HFFc6 (cell line): ENCODE measurements around the gene TMEM120B. TPM values are rescaled to one million over a fixed set of nuclear protein-coding genes. Genes with fewer than 3 reads are reported as not detected.

Experiments
- DNase-seq: peaks from one replicate; pipeline ENCODE4 v3.0.0-alpha.2; 2018
- H3K27ac Mint-ChIP-seq: 2 replicates; pipeline ENCODE4 v1.8.0; 2020; ENCODE audit warnings: mild to moderate bottlenecking, mixed read lengths
- H3K27me3 Mint-ChIP-seq: 2 replicates; pipeline ENCODE4 v1.8.0; 2021; ENCODE audit warnings: mild to moderate bottlenecking, moderate library complexity, mixed read lengths; ENCODE audit not compliant: insufficient read depth
- H3K36me3 Mint-ChIP-seq: 2 replicates; pipeline ENCODE4 v1.8.0; 2021; ENCODE audit warnings: low read depth, mixed read lengths
- H3K4me1 Mint-ChIP-seq: 2 replicates; pipeline ENCODE4 v1.8.0; 2020; ENCODE audit warnings: low read depth, mixed read lengths
- H3K4me3 Mint-ChIP-seq: 2 replicates; pipeline ENCODE4 v1.8.0; 2020; ENCODE audit warnings: mild to moderate bottlenecking, moderate library complexity, mixed read lengths
- H3K9me3 Mint-ChIP-seq: 2 replicates; pipeline ENCODE4 v1.8.0; 2020; ENCODE audit warnings: mild to moderate bottlenecking, mixed read lengths
- total RNA-seq, 6 experiments: library from RNA; stranded (reverse); fragmentation: NEBNext Ultra II Directional; extraction: Animal tissue kit (Norgen Biotek cat#: 25700); gene quantifications; 2 replicates in 1 of 6; 3 replicates in 5 of 6; pipeline ENCODE4 v1.2.3, GENCODE V29; 2021
- TF ChIP-seq, protein P1 (sequence below): fragments of 200-600 bp; sonication (generic); IDR thresholded peaks from 2 replicates; pipeline ENCODE4 v1.5.0; 2021; ENCODE audit warnings: antibody characterized with exemption, mild to moderate bottlenecking

TMEM120B gene
- total RNA-seq, 6 experiments from 2014 or later, result 9.7 to 13.8 (median 12.6) TPM

DNA sequence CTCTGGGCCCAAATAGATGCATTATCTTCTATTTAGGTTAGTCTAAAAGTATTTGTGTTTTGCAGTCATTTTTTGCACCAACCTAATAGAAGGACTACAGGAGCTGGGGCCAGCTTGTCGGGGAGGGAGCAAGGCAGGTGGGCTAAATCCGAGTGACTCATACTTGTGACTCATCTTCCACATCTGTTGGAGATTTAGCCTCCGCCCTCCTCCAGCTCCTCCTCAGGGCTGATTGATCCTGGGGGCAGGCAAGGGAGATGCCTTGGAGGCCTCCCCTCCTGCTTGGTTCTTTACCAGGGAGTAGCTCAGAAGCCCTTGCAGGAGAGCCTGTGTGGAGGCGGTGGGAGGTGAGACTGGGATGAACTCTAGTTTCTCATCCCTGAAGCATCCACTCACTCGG, 53.0 kb downstream of the TMEM120B start:
- Mint-ChIP-seq H3K27me3 (peaks cover 4% of the 10 kb centered on the region; the same call in 1 of the 2 replicates), H3K4me1 (peaks cover 39% of the 10 kb centered on the region), H3K4me3 (no peak overlapping the region), H3K36me3 (no peaks in the 10 kb centered on the region; the same call in 1 of the 2 replicates), H3K9me3 (no peaks in the 10 kb centered on the region), H3K27ac (peak overlapping the region; percentile 36; the same call in 1 of the 2 replicates)
- DNase-seq, result peak; percentile 71
- TF ChIP-seq, protein P1, sequence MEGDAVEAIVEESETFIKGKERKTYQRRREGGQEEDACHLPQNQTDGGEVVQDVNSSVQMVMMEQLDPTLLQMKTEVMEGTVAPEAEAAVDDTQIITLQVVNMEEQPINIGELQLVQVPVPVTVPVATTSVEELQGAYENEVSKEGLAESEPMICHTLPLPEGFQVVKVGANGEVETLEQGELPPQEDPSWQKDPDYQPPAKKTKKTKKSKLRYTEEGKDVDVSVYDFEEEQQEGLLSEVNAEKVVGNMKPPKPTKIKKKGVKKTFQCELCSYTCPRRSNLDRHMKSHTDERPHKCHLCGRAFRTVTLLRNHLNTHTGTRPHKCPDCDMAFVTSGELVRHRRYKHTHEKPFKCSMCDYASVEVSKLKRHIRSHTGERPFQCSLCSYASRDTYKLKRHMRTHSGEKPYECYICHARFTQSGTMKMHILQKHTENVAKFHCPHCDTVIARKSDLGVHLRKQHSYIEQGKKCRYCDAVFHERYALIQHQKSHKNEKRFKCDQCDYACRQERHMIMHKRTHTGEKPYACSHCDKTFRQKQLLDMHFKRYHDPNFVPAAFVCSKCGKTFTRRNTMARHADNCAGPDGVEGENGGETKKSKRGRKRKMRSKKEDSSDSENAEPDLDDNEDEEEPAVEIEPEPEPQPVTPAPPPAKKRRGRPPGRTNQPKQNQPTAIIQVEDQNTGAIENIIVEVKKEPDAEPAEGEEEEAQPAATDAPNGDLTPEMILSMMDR, result no peak

DNA sequence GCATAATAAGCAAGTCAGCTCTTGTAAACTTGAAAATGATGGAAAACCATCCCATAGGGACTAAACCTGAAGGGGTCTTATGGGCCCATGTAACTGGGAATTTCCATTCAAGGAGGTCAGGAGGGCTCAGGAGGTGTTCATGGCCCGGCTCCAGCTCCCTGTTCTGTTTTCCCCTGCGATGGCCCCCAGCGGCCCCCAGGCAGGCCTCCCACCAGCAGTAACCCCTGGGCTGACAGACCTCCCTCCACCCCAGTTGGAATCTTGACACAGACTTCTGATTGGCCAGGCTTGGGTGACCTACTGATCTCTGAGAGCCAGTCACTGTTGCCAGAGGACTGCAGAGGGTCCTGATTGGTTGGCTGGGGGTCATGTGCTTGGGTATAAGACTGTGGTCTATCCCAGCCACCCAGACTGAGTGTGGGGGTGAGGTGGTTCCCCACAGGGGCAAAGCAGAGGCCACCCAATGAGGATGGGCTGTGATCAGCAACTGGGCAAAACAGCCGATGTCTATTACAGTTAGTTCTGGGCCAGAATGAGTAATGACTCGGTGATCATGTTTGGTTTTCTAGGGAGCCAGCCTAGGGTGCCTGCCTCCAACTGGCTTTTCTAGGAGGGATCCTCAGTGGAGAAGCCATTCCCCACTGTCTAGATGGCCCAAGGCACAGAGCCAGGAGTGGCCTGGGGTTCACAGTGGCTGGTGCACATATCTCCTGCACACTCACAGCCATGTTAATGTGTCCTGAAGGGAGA, 53.9 kb downstream of the TMEM120B start:
- Mint-ChIP-seq H3K27me3 (peaks cover 4% of the 10 kb centered on the region; the same call in 1 of the 2 replicates), H3K4me1 (peaks cover 39% of the 10 kb centered on the region), H3K4me3 (no peak overlapping the region), H3K9me3 (no peaks in the 10 kb centered on the region), H3K27ac (no peak overlapping the region), H3K36me3 (no peaks in the 10 kb centered on the region; the same call in 1 of the 2 replicates)
- no peak for DNase-seq
- TF ChIP-seq, protein P1, result no peak

DNA sequence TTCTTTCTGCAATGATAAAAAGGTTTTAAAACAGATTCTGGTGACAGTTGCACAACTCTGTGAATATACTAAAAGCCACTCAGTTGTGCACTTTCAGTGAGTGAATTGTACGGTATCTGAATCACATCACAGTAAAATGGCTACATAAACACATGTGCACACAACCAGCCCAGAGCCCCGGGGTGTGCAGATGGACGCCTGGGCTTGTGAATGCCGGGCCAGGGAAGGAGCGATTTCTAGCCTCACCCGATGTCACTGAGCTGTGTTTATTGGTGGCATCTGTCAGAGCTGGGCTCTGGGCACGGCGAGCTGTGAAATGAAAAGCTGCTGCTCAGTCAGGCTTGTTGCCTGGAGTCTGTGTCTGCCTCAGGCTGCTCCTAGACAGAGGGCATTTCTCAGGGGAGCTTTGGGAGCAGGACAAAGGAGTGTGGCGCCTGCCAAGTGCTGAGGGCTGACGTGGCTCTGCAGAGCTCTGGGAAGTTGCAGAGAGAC, 55.0 kb downstream of the TMEM120B start:
- Mint-ChIP-seq H3K4me3 (peak overlapping the region; percentile 46), H3K36me3 (no peaks in the 10 kb centered on the region; the same call in 1 of the 2 replicates), H3K4me1 (peaks cover 34% of the 10 kb centered on the region), H3K27ac (peak overlapping the region; percentile 84), H3K27me3 (peaks cover 4% of the 10 kb centered on the region; the same call in 1 of the 2 replicates), H3K9me3 (no peaks in the 10 kb centered on the region)
- peak; percentile 31 for DNase-seq
- TF ChIP-seq, protein P1, result no peak

DNA sequence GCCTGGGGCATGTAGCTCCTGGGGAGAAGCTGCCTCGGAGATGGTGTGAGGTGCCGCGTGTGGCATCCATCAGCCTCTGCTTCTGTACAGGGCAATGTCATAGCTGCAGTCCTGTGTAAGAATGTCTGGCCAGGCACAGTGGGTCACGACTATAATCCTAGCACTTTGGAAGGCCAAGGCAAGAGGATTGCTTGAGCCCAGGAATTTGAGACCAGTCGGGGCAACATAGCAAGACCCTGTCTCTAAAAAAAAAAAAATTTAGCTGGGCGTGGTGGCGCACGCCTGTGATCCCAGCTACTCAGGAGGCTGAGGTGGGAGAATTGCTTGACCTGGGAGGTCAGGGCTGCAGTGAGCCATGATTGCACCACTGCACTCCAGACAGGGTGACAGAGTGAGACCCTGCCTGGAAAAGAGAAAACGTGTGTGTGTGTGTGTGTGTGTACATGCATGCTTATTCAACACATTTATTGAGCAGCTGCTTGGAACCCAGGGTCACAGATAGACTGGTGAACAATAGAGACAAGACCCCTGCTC, 56.8 kb downstream of the TMEM120B start:
- Mint-ChIP-seq H3K4me1 (peaks cover 42% of the 10 kb centered on the region), H3K9me3 (no peaks in the 10 kb centered on the region), H3K27me3 (peaks cover 4% of the 10 kb centered on the region; the same call in 1 of the 2 replicates), H3K4me3 (no peak overlapping the region), H3K27ac (no peak overlapping the region), H3K36me3 (no peaks in the 10 kb centered on the region)
- TF ChIP-seq, protein P1, result no peak
- DNase-seq, result no peak

DNA sequence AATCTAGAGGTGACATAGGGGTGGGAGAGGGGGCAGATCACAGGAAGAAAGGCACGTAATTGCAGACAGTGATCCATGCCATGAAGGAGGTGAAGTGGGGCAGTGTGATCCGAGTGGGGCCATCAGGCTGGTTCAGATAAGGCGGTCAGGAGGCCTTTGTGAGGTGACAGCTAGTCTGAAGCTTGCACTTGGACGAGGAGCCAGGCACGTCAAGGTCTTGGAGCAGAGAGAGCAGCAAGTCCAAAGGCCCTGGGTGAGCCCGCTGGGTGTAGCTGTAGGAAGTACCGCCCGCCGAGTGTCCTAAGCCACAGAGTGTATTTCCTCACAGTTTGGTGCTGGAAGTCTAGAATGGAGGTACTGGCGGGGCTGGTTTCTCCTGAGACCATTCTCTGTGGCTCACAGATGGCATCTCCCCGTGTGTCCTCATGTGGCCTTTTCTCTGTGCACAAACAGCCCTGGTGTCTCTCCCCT, 57.3 kb downstream of the TMEM120B start:
- Mint-ChIP-seq H3K27ac (no peak overlapping the region), H3K36me3 (no peaks in the 10 kb centered on the region), H3K27me3 (peaks cover 4% of the 10 kb centered on the region; the same call in 1 of the 2 replicates), H3K4me3 (no peak overlapping the region), H3K4me1 (peaks cover 42% of the 10 kb centered on the region), H3K9me3 (no peaks in the 10 kb centered on the region)
- TF ChIP-seq, protein P1, result no peak
- DNase-seq, result no peak
